HEK293 (cell line): Measurements from ENCODE around the gene C3AR1.
A peak's percentile ranks its signal among the peaks of the same experiment; 100 is the strongest.
"Not testable (repeated sequence)": the region's sequence is repeated elsewhere in the genome, so short reads cannot be mapped to it uniquely, and the experiment has no call there.

Experiments
- CTCF ChIA-PET: fragments of 350-600 bp; formaldehyde crosslinking; extraction: SDS; loops from one replicate; lab custom pipeline; 2021; ENCODE audit warnings: antibody characterized with exemption; lab: Yijun Ruan, JAX
- POLR2A ChIA-PET: fragments of 300-600 bp; formaldehyde crosslinking; extraction: SDS; loops from one replicate; lab custom pipeline; 2020; ENCODE audit warnings: antibody characterized with exemption, inconsistent platforms; lab: Yijun Ruan, JAX
- H3K27ac ChIP-seq: fragments of 200-500 bp; sonication (Bioruptor generic); 2 replicates; pipeline ENCODE4 v1.5.1; 2014; ENCODE audit warnings: low read depth, low read length, control low read depth, inconsistent platforms; ENCODE audit errors: extremely low read depth
- H3K36me3 ChIP-seq, 2 experiments: fragments of 200-500 bp in 1 of 2; sonication (Bioruptor generic) in 1 of 2; 1 replicate in 1 of 2; 2 replicates in 1 of 2; pipeline ENCODE4 v1.5.1; 2014 to 2017; ENCODE audit warnings: inconsistent platforms in 2 of 2, low read length in 2 of 2; ENCODE audit not compliant: control insufficient read depth in 2 of 2, insufficient read depth in 1 of 2
- H3K4me1 ChIP-seq: fragments of 200-500 bp; sonication (Bioruptor generic); 2 replicates; pipeline ENCODE4 v1.5.1; 2014; ENCODE audit warnings: mild to moderate bottlenecking, low read length, inconsistent platforms; ENCODE audit not compliant: control insufficient read depth, insufficient read depth
- H3K4me3 ChIP-seq: 2 replicates; pipeline ENCODE4 v1.5.1; 2011; ENCODE audit warnings: low read depth, mild to moderate bottlenecking, control low read depth, low read length, moderate library complexity
- H3K9me3 ChIP-seq: fragments of 200-500 bp; sonication (Bioruptor generic); 2 replicates; pipeline ENCODE4 v1.5.1; 2014; ENCODE audit warnings: low read depth, low read length, inconsistent platforms; ENCODE audit not compliant: control insufficient read depth, insufficient read depth
- KLF9 ChIP-seq: fragments of 450-650 bp; formaldehyde crosslinking; IDR thresholded peaks from 2 replicates; pipeline ENCODE4 v1.5.1; 2016; ENCODE audit warnings: missing biosample characterization, missing genetic modification characterization, low read depth
- SCRT1 ChIP-seq: fragments of 450-650 bp; formaldehyde crosslinking; IDR thresholded peaks from 2 replicates; pipeline ENCODE4 v1.5.1; 2016; ENCODE audit warnings: missing biosample characterization, missing genetic modification characterization, borderline replicate concordance
- SCRT2 ChIP-seq: fragments of 450-650 bp; formaldehyde crosslinking; IDR thresholded peaks from 2 replicates; pipeline ENCODE4 v1.5.1; 2016; ENCODE audit warnings: missing biosample characterization, missing genetic modification characterization
- ZXDB ChIP-seq: fragments of 450-650 bp; formaldehyde crosslinking; IDR thresholded peaks from 2 replicates; pipeline ENCODE4 v1.5.1; 2016; ENCODE audit warnings: missing biosample characterization, missing genetic modification characterization
- TF ChIP-seq, protein P1 (sequence below): fragments of 450-650 bp; formaldehyde crosslinking; IDR thresholded peaks from 2 replicates; pipeline ENCODE4 v1.5.1; 2016; ENCODE audit warnings: missing biosample characterization, missing genetic modification characterization, borderline replicate concordance
- TF ChIP-seq, protein P2 (sequence below): fragments of 450-650 bp; formaldehyde crosslinking; IDR thresholded peaks from 2 replicates; pipeline ENCODE4 v1.5.1; 2016; ENCODE audit warnings: missing biosample characterization, missing genetic modification characterization

The C3AR1 gene

DNA sequence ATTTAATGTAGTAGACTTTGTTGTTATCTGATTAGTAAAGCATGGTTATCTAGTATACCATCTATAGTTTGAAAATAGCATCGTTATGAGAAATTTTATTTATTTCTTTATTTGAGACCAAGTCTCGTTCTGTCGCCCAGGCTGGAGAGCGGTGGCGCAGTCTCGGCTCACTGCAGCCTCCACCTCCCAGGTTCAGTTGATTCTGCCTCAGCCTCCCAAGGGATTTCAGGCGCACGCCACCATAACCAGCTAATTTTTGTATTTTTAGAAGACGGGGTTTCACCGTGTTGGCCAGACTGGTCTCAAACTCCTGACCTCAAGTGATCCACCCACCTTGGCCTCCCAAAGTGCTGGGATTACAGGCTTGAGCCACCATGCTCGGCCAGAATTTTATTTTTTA, 23.1 kb upstream of the C3AR1 start:
- CTCF ChIA-PET = interaction anchor here (0.7 to 2.9 kb wide), 3 partner anchors 20 to 524 kb away, joined by 3 to 13 read pairs (median 4); no protein-coding TSS in a partner anchor
- H3K9me3 ChIP-seq, H3K4me3 ChIP-seq, POLR2A ChIA-PET, H3K4me1 ChIP-seq, H3K27ac ChIP-seq: not testable (repeated sequence)
- H3K36me3 ChIP-seq = peaks cover 46 to 48% of the 10 kb centered on the region in 2 experiments

DNA sequence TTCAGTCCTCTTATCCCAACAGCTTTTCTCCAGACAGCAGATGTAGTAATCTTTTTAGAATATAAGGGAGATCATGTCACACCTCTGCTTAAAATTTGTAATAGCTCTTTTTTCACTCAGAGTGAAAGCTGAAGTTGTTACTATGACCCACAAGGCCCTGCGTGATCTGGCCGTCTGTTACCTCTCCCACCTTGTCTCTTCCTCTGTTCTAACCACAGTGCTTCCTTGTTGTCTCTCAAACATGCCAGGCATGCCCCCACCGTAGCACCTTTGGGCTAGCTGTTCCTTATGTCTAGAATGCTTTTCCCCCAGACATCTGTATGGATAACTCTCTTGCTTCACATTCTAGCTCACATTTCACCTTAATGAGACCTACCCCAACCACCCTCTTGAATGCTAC, 22.4 kb upstream of the C3AR1 start:
- ChIA-PET CTCF (interaction anchor here (1.2 to 2.9 kb wide), 3 partner anchors 10 to 229 kb away, joined by 4 to 13 read pairs (median 6); no protein-coding TSS in a partner anchor), POLR2A (no interaction called here)
- TF ChIP-seq, protein P1, sequence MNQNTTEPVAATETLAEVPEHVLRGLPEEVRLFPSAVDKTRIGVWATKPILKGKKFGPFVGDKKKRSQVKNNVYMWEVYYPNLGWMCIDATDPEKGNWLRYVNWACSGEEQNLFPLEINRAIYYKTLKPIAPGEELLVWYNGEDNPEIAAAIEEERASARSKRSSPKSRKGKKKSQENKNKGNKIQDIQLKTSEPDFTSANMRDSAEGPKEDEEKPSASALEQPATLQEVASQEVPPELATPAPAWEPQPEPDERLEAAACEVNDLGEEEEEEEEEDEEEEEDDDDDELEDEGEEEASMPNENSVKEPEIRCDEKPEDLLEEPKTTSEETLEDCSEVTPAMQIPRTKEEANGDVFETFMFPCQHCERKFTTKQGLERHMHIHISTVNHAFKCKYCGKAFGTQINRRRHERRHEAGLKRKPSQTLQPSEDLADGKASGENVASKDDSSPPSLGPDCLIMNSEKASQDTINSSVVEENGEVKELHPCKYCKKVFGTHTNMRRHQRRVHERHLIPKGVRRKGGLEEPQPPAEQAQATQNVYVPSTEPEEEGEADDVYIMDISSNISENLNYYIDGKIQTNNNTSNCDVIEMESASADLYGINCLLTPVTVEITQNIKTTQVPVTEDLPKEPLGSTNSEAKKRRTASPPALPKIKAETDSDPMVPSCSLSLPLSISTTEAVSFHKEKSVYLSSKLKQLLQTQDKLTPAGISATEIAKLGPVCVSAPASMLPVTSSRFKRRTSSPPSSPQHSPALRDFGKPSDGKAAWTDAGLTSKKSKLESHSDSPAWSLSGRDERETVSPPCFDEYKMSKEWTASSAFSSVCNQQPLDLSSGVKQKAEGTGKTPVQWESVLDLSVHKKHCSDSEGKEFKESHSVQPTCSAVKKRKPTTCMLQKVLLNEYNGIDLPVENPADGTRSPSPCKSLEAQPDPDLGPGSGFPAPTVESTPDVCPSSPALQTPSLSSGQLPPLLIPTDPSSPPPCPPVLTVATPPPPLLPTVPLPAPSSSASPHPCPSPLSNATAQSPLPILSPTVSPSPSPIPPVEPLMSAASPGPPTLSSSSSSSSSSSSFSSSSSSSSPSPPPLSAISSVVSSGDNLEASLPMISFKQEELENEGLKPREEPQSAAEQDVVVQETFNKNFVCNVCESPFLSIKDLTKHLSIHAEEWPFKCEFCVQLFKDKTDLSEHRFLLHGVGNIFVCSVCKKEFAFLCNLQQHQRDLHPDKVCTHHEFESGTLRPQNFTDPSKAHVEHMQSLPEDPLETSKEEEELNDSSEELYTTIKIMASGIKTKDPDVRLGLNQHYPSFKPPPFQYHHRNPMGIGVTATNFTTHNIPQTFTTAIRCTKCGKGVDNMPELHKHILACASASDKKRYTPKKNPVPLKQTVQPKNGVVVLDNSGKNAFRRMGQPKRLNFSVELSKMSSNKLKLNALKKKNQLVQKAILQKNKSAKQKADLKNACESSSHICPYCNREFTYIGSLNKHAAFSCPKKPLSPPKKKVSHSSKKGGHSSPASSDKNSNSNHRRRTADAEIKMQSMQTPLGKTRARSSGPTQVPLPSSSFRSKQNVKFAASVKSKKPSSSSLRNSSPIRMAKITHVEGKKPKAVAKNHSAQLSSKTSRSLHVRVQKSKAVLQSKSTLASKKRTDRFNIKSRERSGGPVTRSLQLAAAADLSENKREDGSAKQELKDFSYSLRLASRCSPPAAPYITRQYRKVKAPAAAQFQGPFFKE (tag by site-specific recombination) = no peak
- Histone ChIP-seq H3K36me3 (peaks cover 39 to 41% of the 10 kb centered on the region in 2 experiments), H3K4me1 (peaks cover 2% of the 10 kb centered on the region; the same call in 1 of the 2 replicates), H3K9me3 (no peaks in the 10 kb centered on the region), H3K27ac (no peak overlapping the region), H3K4me3 (no peak overlapping the region)

DNA sequence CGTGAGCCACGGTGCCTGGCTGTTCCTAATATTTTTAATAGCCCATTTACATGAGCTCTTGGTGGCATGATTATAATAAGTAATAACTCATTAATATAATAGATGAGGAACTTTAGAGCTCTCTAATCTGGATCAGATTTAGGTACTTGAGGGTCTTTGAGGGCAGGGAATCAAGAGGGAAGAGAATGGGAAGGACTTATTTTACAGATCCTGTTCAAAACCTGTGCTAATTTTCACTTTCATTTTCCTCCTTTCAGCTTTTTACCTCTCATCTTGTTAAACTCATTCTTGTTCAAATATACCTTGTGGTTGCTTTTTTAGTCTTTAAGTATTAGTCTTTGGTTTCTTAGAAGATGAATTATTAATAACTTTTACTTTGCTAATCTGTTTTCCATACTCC, 21.5 kb upstream of the C3AR1 start:
- Histone ChIP-seq H3K4me3 (no peak overlapping the region), H3K36me3 (peaks cover 30 to 32% of the 10 kb centered on the region in 2 experiments), H3K9me3 (no peaks in the 10 kb centered on the region), H3K4me1 (peaks cover 2% of the 10 kb centered on the region; the same call in 1 of the 2 replicates), H3K27ac (no peak overlapping the region)
- ChIA-PET CTCF (interaction anchor here (0.7 to 2.9 kb wide), 3 partner anchors 9 to 445 kb away, joined by 6 to 13 read pairs (median 6); no protein-coding TSS in a partner anchor), POLR2A (no interaction called here)
- no peak for TF ChIP-seq KLF9 (tag by site-specific recombination)
- TF ChIP-seq ZXDB (tag by site-specific recombination) = no peak

DNA sequence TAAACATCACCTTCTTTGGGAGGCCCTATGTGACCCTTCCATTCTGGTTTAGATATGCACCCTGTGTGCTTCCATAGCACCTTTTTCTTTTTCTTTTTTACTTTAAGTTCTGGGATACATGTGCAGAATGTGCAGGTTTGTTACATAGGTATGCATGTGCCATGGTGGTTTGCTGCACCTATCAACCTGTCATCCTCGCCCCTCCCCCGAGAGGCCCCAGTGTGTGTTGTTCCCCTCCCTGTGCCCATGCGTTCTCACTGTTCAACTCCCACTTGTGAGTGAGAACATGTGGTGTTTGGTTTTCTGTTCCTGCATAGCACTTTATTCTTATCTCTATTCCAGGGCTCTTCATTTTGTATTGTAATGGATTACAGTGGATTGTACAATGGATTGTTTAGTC, 18.2 kb upstream of the C3AR1 start:
- H3K4me1 ChIP-seq, H3K9me3 ChIP-seq, H3K27ac ChIP-seq, H3K4me3 ChIP-seq, POLR2A ChIA-PET: not testable (repeated sequence)
- CTCF ChIA-PET = interaction anchor here (0.6 to 0.8 kb wide), 2 partner anchors 18 to 38 kb away, joined by 3 to 4 read pairs; no protein-coding TSS in a partner anchor
- TF ChIP-seq SCRT2 (tag by site-specific recombination) (peak; percentile 67), SCRT1 (0 out of 2 replicates have a peak, but pooled peaks have one; percentile 57)
- TF ChIP-seq, protein P2, sequence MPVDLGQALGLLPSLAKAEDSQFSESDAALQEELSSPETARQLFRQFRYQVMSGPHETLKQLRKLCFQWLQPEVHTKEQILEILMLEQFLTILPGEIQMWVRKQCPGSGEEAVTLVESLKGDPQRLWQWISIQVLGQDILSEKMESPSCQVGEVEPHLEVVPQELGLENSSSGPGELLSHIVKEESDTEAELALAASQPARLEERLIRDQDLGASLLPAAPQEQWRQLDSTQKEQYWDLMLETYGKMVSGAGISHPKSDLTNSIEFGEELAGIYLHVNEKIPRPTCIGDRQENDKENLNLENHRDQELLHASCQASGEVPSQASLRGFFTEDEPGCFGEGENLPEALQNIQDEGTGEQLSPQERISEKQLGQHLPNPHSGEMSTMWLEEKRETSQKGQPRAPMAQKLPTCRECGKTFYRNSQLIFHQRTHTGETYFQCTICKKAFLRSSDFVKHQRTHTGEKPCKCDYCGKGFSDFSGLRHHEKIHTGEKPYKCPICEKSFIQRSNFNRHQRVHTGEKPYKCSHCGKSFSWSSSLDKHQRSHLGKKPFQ (tag by site-specific recombination) = peak; percentile 80
- H3K36me3 ChIP-seq = peaks cover 0 to 12% of the 10 kb centered on the region in 2 experiments; a peak in 2 of 3 replicates
